NCI-H1694 treated with DMSO at 0.1 percent for 48 hours (cell line): ENCODE measurements around the gene PCDHA1.
"Not testable (repeated sequence)": the region's sequence is repeated elsewhere in the genome, so short reads cannot be mapped to it uniquely, and the experiment has no call there.

ENCODE experiments used
- DNase-seq: peaks from one replicate; lab custom pipeline; 2025; lab: John Stamatoyannopoulos, UW

The PCDHA1 gene

GRCh38 chr5:140785905-140786686 is at the start of gene PCDHA1:
PCDHA1 (plus strand) TSS chr5:140786140.
- DNase-seq, result peak; percentile 47

- DNase-seq, result no peak
Observed at GRCh38 chr5:140737486-140737885, 48.5 kb upstream of the PCDHA1 start.

GRCh38 chr5:140741967-140742366 is 44.0 kb upstream of the PCDHA1 start:
- DNase-seq, result no peak

GRCh38 chr5:140753561-140753960 is 32.4 kb upstream of the PCDHA1 start:
- DNase-seq, result no peak

- no peak for DNase-seq
Observed at GRCh38 chr5:140764177-140764973, 21.6 kb upstream of the PCDHA1 start.

- no peak for DNase-seq
Observed at GRCh38 chr5:140767444-140767843, 18.5 kb upstream of the PCDHA1 start.

GRCh38 chr5:140780512-140780911 is 5.4 kb upstream of the PCDHA1 start:
- no peak for DNase-seq

GRCh38 chr5:140787422-140787821 is 1.5 kb downstream of the PCDHA1 start:
- not testable (repeated sequence) for DNase-seq

GRCh38 chr5:140787849-140788504 is 2.0 kb downstream of the PCDHA1 start:
- DNase-seq, result not testable (repeated sequence)

GRCh38 chr5:140791089-140791488 is 5.1 kb downstream of the PCDHA1 start:
- no peak for DNase-seq

- no peak for DNase-seq
Observed at GRCh38 chr5:140794595-140795258, 8.8 kb downstream of the PCDHA1 start, which contains the start of gene PCDHA2. PCDHA2 (plus strand) TSS chr5:140794852.

- DNase-seq, result no peak
Observed at GRCh38 chr5:140795259-140795641, 9.3 kb downstream of the PCDHA1 start.

GRCh38 chr5:140796072-140796717 is 10.3 kb downstream of the PCDHA1 start:
- not testable (repeated sequence) for DNase-seq

GRCh38 chr5:140796718-140797095 is 10.8 kb downstream of the PCDHA1 start:
- DNase-seq, result no peak

- peak; percentile 16 for DNase-seq
Observed at GRCh38 chr5:140800816-140801493, 15.0 kb downstream of the PCDHA1 start, which contains the start of gene PCDHA3. PCDHA3 (plus strand) TSS chr5:140801057.

- DNase-seq, result no peak
Observed at GRCh38 chr5:140801494-140801841, 15.5 kb downstream of the PCDHA1 start.

GRCh38 chr5:140802381-140802780 is 16.4 kb downstream of the PCDHA1 start:
- not testable (repeated sequence) for DNase-seq

- no peak for DNase-seq
Observed at GRCh38 chr5:140802781-140803271, 16.9 kb downstream of the PCDHA1 start.

- DNase-seq, result no peak
Observed at GRCh38 chr5:140806834-140807775, 21.2 kb downstream of the PCDHA1 start, which contains the start of gene PCDHA4. PCDHA4 (plus strand) TSS chr5:140807068.
